Upper lobe of left lung (tissue), 4 donors: ENCODE data around the gene PRKG1.

ENCODE experiments used
- POLR2AphosphoS5 ChIP-seq, 2 donors: sonication (generic); formaldehyde crosslinking; IDR thresholded peaks; one replicate each; pipeline ENCODE4 v1.5.1; 2017; ENCODE audit warnings: antibody characterized with exemption in 2 of 2
- TF ChIP-seq, protein P1 (sequence below), 6 experiments: fragments of 450-650 bp in 4 of 6; fragments of 200-600 bp in 2 of 6; sonication (generic) in 2 of 6; IDR thresholded peaks; one replicate each; pipeline ENCODE4 v1.5.1; 2016 to 2019; ENCODE audit warnings: antibody characterized with exemption in 6 of 6

DNA sequence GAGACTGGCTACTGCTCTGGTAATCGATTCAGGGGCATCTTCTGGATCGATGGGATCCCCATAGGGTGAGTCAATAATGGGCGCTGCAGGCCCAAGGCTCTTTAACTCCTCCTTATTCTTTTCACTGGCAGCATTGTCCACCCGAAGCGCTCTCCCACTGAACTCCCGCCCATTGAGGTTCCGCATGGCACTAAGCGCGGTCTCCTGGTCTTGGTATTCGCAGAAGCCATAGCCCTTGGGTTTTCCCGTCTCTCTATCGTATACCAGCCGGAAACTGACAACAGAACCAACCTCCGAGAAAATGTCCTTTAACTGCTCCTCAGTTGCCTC, 624.8 kb downstream of the PRKG1 start:
- TF ChIP-seq, protein P1, sequence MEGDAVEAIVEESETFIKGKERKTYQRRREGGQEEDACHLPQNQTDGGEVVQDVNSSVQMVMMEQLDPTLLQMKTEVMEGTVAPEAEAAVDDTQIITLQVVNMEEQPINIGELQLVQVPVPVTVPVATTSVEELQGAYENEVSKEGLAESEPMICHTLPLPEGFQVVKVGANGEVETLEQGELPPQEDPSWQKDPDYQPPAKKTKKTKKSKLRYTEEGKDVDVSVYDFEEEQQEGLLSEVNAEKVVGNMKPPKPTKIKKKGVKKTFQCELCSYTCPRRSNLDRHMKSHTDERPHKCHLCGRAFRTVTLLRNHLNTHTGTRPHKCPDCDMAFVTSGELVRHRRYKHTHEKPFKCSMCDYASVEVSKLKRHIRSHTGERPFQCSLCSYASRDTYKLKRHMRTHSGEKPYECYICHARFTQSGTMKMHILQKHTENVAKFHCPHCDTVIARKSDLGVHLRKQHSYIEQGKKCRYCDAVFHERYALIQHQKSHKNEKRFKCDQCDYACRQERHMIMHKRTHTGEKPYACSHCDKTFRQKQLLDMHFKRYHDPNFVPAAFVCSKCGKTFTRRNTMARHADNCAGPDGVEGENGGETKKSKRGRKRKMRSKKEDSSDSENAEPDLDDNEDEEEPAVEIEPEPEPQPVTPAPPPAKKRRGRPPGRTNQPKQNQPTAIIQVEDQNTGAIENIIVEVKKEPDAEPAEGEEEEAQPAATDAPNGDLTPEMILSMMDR (IDR thresholded peaks at IDR 0.05): no peak
- no peak for TF ChIP-seq POLR2AphosphoS5 (IDR thresholded peaks at IDR 0.05)
